IMR-90 (cell line): Measurements from ENCODE around the gene GRPEL2. TPM values are rescaled to one million over a fixed set of nuclear protein-coding genes. Genes with fewer than 3 reads are reported as not detected.

ENCODE experiments used
- ATAC-seq: fragments of 200-7000 bp; cut with Tn5 transposase; 2 replicates; pipeline ENCODE4 v1.9.1; 2020; ENCODE audit warnings: low read depth, mild to moderate bottlenecking, moderate library complexity
- BruUV-seq: library from RNA; stranded (reverse); fragments of 400-500 nt; replicated peaks from 2 replicates; lab custom pipeline; 2021; lab: Mats Ljungman, UMichigan
- CTCF ChIA-PET: fragments of 300-600 bp; formaldehyde crosslinking; extraction: SDS; loops from one replicate; lab custom pipeline; 2021; ENCODE audit warnings: antibody characterized with exemption; lab: Yijun Ruan, JAX
- POLR2A ChIA-PET: fragments of 300-600 bp; sonication (Branson Sonifier 250); formaldehyde crosslinking; loops from one replicate; lab custom pipeline; 2022; ENCODE audit warnings: antibody characterized with exemption; ENCODE audit not compliant: unreplicated experiment; lab: Charles Lee
- DNase-seq: peaks from one replicate; pipeline ENCODE4 v3.0.0; 2013
- H2AFZ ChIP-seq: replicated peaks from 2 replicates; pipeline ENCODE3; 2013; ENCODE audit warnings: low read length, mild to moderate bottlenecking; ENCODE audit not compliant: poor library complexity
- H2AK5ac ChIP-seq: 2 replicates; pipeline ENCODE4 v1.6.1; 2013; ENCODE audit warnings: low read depth, low read length, inconsistent platforms
- H2AK9ac ChIP-seq: replicated peaks from 2 replicates; pipeline ENCODE3; 2013; ENCODE audit warnings: mild to moderate bottlenecking, low read depth, low read length, moderate library complexity; ENCODE audit not compliant: poor library complexity
- H2BK120ac ChIP-seq: 2 replicates; pipeline ENCODE4 v1.6.1; 2013; ENCODE audit warnings: low read depth, low read length, inconsistent platforms
- H2BK15ac ChIP-seq: 3 replicates; pipeline ENCODE4 v1.6.1; 2013; ENCODE audit warnings: low read depth, low read length, inconsistent platforms
- H2BK20ac ChIP-seq: 2 replicates; pipeline ENCODE4 v1.6.1; 2013; ENCODE audit warnings: low read depth, mild to moderate bottlenecking, inconsistent platforms, low read length, moderate library complexity
- H2BK5ac ChIP-seq: 2 replicates; pipeline ENCODE4 v1.6.1; 2013; ENCODE audit warnings: mild to moderate bottlenecking, low read depth, low read length, inconsistent platforms; ENCODE audit not compliant: poor library complexity, severe bottlenecking
- H3K14ac ChIP-seq: replicated peaks from 2 replicates; pipeline ENCODE4 v1.6.1; 2013; ENCODE audit warnings: low read depth, low read length, inconsistent platforms
- H3K18ac ChIP-seq: 2 replicates; pipeline ENCODE4 v1.6.1; 2013; ENCODE audit warnings: low read depth, low read length, control low read depth
- H3K23ac ChIP-seq: 2 replicates; pipeline ENCODE4 v1.6.1; 2013; ENCODE audit warnings: low read depth, low read length, inconsistent platforms
- H3K27ac ChIP-seq: 2 replicates; pipeline ENCODE4 v1.5.1; 2013; ENCODE audit warnings: mild to moderate bottlenecking, control low read depth, low read length; ENCODE audit not compliant: insufficient read depth
- H3K27me3 ChIP-seq: 2 replicates; pipeline ENCODE4 v1.6.1; 2013; ENCODE audit warnings: low read length; ENCODE audit not compliant: control insufficient read depth, insufficient read depth
- H3K36me3 ChIP-seq: 2 replicates; pipeline ENCODE4 v1.6.1; 2013; ENCODE audit warnings: low read length, mixed read lengths; ENCODE audit not compliant: control insufficient read depth, insufficient read depth
- H3K4ac ChIP-seq: 2 replicates; pipeline ENCODE4 v1.6.1; 2013; ENCODE audit warnings: low read depth, low read length, inconsistent platforms
- H3K4me1 ChIP-seq: 2 replicates; pipeline ENCODE4 v1.6.1; 2013; ENCODE audit warnings: low read length, mixed read lengths; ENCODE audit not compliant: control insufficient read depth, insufficient read depth
- H3K4me2 ChIP-seq: 2 replicates; pipeline ENCODE4 v1.6.1; 2013; ENCODE audit warnings: low read depth, mild to moderate bottlenecking, control low read depth, low read length, moderate library complexity
- H3K4me3 ChIP-seq: 2 replicates; pipeline ENCODE4 v1.5.1; 2013; ENCODE audit warnings: low read depth, mild to moderate bottlenecking, control low read depth, low read length, moderate library complexity; ENCODE audit not compliant: insufficient read depth
- H3K56ac ChIP-seq: 2 replicates; pipeline ENCODE4 v1.6.1; 2013; ENCODE audit warnings: low read length, inconsistent platforms; ENCODE audit not compliant: insufficient read depth; ENCODE audit errors: extremely low read depth
- H3K79me1 ChIP-seq, 2 experiments: 2 replicates each; pipeline ENCODE4 v1.6.1; 2013; ENCODE audit warnings: low read length in 2 of 2, inconsistent platforms in 1 of 2, low read depth in 1 of 2
- H3K9ac ChIP-seq: 2 replicates; pipeline ENCODE4 v1.6.1; 2013; ENCODE audit warnings: low read depth, low read length, control low read depth
- H3K9me1 ChIP-seq: 2 replicates; pipeline ENCODE4 v1.6.1; 2013; ENCODE audit warnings: low read length, inconsistent platforms; ENCODE audit not compliant: insufficient read depth
- H3K9me3 ChIP-seq: 2 replicates; pipeline ENCODE4 v1.6.1; 2013; ENCODE audit warnings: low read length; ENCODE audit not compliant: control insufficient read depth, insufficient read depth
- H4K20me1 ChIP-seq: 2 replicates; pipeline ENCODE4 v1.6.1; 2013; ENCODE audit warnings: low read length, inconsistent platforms; ENCODE audit not compliant: insufficient read depth
- H4K5ac ChIP-seq: 2 replicates; pipeline ENCODE4 v1.6.1; 2013; ENCODE audit warnings: mild to moderate bottlenecking, low read depth, low read length, control low read depth
- H4K8ac ChIP-seq, 2 experiments: 2 replicates each; pipeline ENCODE4 v1.6.1; 2013; ENCODE audit warnings: low read depth in 2 of 2, low read length in 2 of 2, control low read depth in 1 of 2, inconsistent platforms in 1 of 2
- H4K91ac ChIP-seq: 2 replicates; pipeline ENCODE4 v1.6.1; 2013; ENCODE audit warnings: low read depth, low read length, inconsistent platforms; ENCODE audit not compliant: insufficient read depth
- BHLHE40 ChIP-seq: fragments of 150-350 bp; IDR thresholded peaks from 2 replicates; pipeline ENCODE4 v1.6.1; 2016; ENCODE audit warnings: mild to moderate bottlenecking, low read depth, low read length
- CEBPB ChIP-seq: IDR thresholded peaks from 2 replicates; pipeline ENCODE4 v1.6.1; 2012; ENCODE audit warnings: low read depth, low read length, improper control_type of control experiment
- CTCF ChIP-seq: conservative IDR thresholded peaks from 2 replicates; pipeline ENCODE4 v1.5.1; 2012; ENCODE audit warnings: mild to moderate bottlenecking, low read depth, low read length, improper control_type of control experiment
- ELK1 ChIP-seq: fragments of 150-350 bp; IDR thresholded peaks from 2 replicates; pipeline ENCODE4 v1.6.1; 2016; ENCODE audit warnings: low read depth, mild to moderate bottlenecking, low read length, moderate library complexity, borderline replicate concordance
- MAZ ChIP-seq: IDR thresholded peaks from 2 replicates; pipeline ENCODE4 v1.6.1; 2012; ENCODE audit warnings: low read depth, mild to moderate bottlenecking, low read length, improper control_type of control experiment, moderate library complexity, borderline replicate concordance
- dilution Hi-C: fragments of 300-500 bp; cut with HindIII; formaldehyde crosslinking; loops from one replicate; pipeline ENCODE4 v1.14.3; 2018; ENCODE audit warnings: low sequenced_read_pairs; ENCODE audit not compliant: unreplicated experiment
- in situ Hi-C: fragments of 300-500 bp; cut with MboI; formaldehyde crosslinking; loops from 3 replicates; pipeline ENCODE4 v1.14.3; 2019; ENCODE audit warnings: low sequenced_read_pairs, inconsistent platforms, mixed read lengths
- intact Hi-C: fragments of 100-400 bp; cut with micrococcal nuclease; formaldehyde crosslinking; loops from 2 replicates; pipeline ENCODE4 v1.10.0; 2022
- polyA plus RNA-seq, 3 experiments: library from polyadenylated mRNA; depleted of rRNA; stranded (reverse); fragments of >200 nt; gene quantifications; 2 replicates each; pipeline ENCODE4 v1.2.3, GENCODE V29; 2012; ENCODE audit warnings: low replicate concordance in 1 of 3
- total RNA-seq: library from RNA; depleted of rRNA; stranded (reverse); fragments of >200 nt; gene quantifications from 2 replicates; pipeline ENCODE4 v1.2.3, GENCODE V29; 2012

The GRPEL2 gene
- total and polyA plus RNA-seq, 2 of the 4 experiments (the other 2 are of a cell fraction), result 6.2 to 18.1 TPM

GRCh38 chr5:149341876-149342275 lies 3.4 kb upstream of the GRPEL2 start:
- no peaks in the 10 kb centered on the region for H3K27me3 ChIP-seq
- no peak overlapping the region for H2AFZ ChIP-seq
- H4K5ac ChIP-seq, result no peak overlapping the region
- H3K4me3 ChIP-seq, result no peak overlapping the region
- peaks cover 2% of the 10 kb centered on the region; the same call in 1 of the 2 replicates for H3K4me1 ChIP-seq
- H3K18ac ChIP-seq, result no peak overlapping the region
- TF ChIP-seq BHLHE40 (no peak), CEBPB (no peak), CTCF (no peak), ELK1 (no peak), MAZ (no peak)
- H3K79me1 ChIP-seq, result peaks cover 9 to 16% of the 10 kb centered on the region in 2 experiments
- H3K9me3 ChIP-seq, result no peaks in the 10 kb centered on the region
- ATAC-seq (no peak), DNase-seq (no peak)
- H2BK5ac ChIP-seq, result no peak overlapping the region
- H3K4ac ChIP-seq, result no peak overlapping the region
- BruUV-seq, result no TSS peak
- no peak overlapping the region for H2BK15ac ChIP-seq
- intact Hi-C loops (no loop called here), in situ Hi-C loops (no loop called here), dilution Hi-C loops (no loop called here)
- H3K9ac ChIP-seq, result no peak overlapping the region
- H4K8ac ChIP-seq, result no peak overlapping the region
- no peak overlapping the region for H3K14ac ChIP-seq
- H3K23ac ChIP-seq, result no peak overlapping the region
- H3K9me1 ChIP-seq, result peaks cover 3% of the 10 kb centered on the region; the same call in 1 of the 2 replicates
- H2AK9ac ChIP-seq, result no peak overlapping the region
- H2BK120ac ChIP-seq, result no peak overlapping the region
- H3K27ac ChIP-seq, result no peak overlapping the region
- no peak overlapping the region for H3K4me2 ChIP-seq
- no peak overlapping the region for H3K56ac ChIP-seq
- H4K91ac ChIP-seq, result no peak overlapping the region
- no peaks in the 10 kb centered on the region for H4K20me1 ChIP-seq
- ChIA-PET POLR2A (no interaction called here), CTCF (no interaction called here)
- H3K36me3 ChIP-seq, result no peaks in the 10 kb centered on the region
- no peak overlapping the region for H2BK20ac ChIP-seq
- no peak overlapping the region for H2AK5ac ChIP-seq
